Esophagus mucosa (tissue), 1 donor: ENCODE measurements around the gene AP3M1. TPM values are rescaled to one million over a fixed set of nuclear protein-coding genes. Genes with fewer than 3 reads are reported as not detected.

Experiments used
- ATAC-seq: fragments of 200-7000 bp; cut with Tn5 transposase; one replicate; pipeline ENCODE4 v1.9.1; 2020
- total RNA-seq: library from RNA; stranded (reverse); gene quantifications from one replicate; pipeline ENCODE4 v1.2.4, GENCODE V29; 2023
- donor health status: DM: yes; HTN: yes; CAD: no.

Gene AP3M1
- total RNA-seq, 1 donor from 2014 or later, result 22.6 TPM

GRCh38 chr10:74113546-74113945 lies 37.1 kb downstream of the AP3M1 start:
- peak; percentile 67 for ATAC-seq

- ATAC-seq, result no peak
Observed at GRCh38 chr10:74111799-74112198, 38.8 kb downstream of the AP3M1 start.

DNA sequence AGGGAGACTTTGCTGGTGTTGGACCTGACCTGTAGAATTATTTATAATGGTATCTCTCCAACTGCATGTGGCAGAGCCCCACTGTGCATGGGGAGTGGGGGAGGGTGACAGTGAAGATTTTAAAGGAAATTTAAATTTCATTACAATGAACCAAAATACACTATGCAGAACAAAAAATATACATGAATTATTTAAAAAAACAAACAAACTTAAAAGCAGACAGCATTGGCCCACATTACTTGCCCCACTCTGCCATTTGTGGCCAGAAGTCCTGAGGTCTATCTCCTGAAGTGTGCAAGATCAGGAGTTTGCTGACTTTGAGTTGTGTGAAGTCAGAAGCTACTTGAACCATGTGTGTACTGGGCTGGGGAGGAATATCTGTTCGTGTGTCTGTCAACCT lies 40.5 kb downstream of the AP3M1 start:
- ATAC-seq, result no peak

DNA sequence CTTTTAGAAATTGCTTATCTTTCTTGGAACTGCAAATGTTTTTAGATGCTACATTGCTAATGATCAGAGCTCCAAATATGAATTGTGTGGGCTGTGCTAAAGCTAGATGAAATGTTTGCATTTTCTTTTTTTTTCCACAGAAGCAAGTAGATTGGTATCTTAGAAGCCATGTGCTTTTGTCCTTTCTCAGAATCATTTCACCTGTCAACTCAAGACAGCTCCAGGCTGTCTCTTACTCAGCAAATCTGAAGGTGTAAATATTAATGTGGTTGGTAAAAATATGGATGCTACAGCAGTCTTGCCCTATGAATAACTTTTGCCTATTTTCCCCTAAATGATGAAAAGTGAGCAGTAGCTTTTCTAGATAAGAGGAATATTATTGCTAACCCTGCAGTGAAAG lies 41.2 kb downstream of the AP3M1 start:
- ATAC-seq, result no peak

DNA sequence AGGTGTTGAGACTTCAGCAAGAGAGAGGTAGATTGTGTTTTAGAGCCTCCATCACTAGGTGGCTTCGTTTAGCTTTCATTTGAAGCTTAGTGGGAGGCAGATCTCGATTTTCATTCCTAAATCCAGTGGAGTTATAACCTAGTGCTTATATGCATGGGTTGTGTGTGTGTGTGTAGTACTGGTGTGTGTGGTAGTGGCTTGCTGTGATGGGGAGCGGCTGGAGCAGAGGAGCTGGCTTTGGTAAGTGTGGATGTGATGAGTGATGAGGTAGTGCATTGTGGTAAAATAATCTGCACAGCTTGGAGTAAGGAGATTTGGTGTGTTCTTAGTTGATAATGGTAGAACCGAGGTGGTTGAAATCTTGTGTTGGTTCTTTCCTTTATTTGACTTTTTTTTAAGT lies 43.2 kb downstream of the AP3M1 start:
- ATAC-seq, result no peak

- ATAC-seq, result no peak
Observed at GRCh38 chr10:74104996-74105395, 45.6 kb downstream of the AP3M1 start.

- no peak for ATAC-seq
Observed at GRCh38 chr10:74104480-74104879, 46.1 kb downstream of the AP3M1 start.

DNA sequence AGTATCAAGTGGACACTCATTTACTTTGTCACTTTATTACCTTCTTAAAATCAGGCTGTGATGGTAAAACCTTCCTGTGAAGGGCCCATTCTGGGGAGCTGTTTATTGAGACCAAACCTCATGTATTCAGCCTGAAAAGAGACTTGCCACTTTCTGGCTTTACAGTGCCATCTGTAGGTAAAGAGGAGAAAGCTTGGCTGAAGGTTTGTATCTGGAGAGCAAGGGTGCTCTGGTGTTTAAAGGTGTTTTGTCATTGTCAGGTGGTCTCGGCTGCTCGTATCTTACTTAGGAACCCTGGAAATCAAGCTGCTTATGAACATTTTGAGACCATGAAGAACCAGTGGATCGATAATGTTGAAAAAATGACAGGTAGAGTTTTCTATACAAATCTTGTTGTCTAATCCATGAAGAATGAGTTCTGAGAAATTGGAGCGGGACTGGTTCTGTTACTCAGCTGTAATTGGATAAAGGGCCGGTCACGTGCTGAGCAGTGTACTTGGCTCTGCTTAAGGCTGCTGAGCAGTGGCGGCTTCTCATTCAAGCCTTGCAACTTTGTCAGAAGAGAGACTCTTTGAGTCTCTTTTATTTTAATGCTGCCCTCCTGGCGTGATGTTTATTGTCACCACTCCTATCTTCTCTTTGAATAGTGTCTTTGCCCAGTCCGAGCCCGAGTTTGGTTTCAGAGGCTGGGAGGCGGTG lies 46.9 kb downstream of the AP3M1 start:
- ATAC-seq, result no peak

DNA sequence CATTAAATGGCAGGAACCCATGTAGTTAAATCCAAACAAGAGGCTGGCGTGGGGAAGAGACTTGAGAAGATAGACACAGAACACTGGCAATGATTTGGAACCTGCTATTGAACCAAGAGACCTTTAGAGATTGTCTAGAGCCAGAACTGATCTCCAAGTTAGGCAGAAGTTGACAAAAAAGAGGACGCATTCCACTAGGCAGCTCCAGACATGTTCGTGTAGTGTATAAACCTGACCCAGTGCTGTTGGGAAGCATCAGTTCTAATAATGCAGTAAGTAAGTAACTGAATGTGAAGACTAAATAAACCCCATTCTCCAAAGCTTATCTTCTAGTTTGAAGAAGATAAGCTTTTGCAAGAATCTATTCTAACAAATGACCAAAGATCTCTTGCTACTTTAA lies 50.8 kb downstream of the AP3M1 start:
- ATAC-seq, result peak; percentile 49

DNA sequence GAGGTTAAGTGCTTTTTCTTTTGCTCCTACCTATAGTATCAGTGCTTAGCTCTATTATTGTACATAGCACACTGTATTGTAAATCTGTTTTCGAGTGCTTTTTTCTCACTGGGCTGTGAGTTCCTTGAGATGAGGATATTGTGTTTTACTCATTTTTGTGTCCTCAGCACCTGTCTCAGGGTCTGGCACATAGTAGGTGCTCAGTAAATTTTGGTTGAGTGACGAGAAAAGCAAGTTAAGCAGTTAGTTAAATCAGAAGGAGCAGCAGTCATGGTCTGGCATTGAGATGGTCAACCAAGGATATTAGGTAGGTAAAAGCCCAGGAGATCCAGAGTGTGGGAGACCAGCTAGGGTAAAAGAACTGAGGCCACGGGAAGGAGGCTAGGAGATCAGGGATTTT lies 51.2 kb downstream of the AP3M1 start:
- no peak for ATAC-seq

DNA sequence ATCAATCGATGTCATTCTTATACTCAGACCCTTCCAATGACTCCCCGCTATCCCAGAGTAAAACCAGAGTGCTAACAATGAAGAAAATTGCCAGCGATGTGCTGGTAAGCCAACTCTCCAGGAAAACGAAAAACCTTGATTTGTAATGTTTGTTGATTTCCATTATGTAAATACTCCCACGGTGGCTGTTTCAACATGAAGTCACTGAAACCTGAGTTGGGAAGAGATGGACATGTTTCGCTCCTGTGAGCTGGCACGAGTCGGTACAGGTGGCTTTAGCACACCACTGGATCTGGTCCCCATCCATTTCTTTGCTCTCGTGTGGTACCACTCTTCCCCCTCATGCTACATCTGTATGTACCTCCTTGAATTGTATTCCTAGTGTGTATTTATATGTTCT lies 52.9 kb downstream of the AP3M1 start:
- no peak for ATAC-seq

GRCh38 chr10:74096777-74097176 lies 53.9 kb downstream of the AP3M1 start:
- ATAC-seq, result no peak

DNA sequence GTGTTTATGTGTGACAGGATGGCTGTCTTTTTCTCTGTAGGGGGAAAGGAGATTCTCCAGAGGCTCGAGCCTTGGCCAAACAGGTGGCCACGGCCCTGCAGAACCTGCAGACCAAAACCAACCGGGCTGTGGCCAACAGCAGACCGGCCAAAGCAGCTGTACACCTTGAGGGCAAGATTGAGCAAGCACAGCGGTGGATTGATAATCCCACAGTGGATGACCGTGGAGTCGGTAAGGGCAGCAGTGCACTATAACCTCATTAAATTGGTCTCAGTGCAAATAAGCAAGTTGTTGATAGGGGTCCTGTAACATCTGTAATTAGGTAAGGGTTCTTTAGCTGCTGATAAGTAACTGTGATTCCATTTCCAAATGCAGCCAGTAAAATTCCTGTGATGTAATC lies 56.4 kb downstream of the AP3M1 start:
- ATAC-seq, result no peak

DNA sequence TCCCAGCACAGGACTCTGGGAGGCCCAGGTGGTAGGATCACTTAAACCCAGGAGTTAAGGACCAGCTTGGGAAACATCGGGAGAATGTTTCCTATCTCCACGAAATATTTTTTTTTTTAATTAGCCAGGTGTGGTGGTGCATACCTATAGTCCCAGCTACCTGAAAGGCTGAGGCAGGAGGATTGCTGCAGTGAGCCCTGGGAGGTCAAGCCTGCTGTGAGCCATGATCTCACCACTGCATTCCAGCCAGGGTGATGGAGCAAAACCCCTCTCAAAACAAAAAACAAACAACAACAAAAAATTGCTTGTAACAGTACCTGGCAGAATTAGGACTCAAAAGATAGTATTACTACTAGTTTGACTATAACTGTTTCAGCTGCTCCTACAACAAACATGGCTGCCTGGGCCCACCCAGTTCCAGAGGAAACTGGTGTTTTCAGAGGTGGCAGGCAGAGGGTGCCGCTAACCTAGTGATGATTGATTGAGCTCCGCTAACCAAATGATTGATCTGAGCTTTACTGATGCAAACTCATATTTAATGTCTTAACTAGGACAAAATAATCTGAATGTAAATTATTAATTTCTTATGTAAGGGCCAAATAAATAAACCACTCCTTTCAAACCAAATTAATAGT lies 57.0 kb downstream of the AP3M1 start:
- ATAC-seq, result no peak

DNA sequence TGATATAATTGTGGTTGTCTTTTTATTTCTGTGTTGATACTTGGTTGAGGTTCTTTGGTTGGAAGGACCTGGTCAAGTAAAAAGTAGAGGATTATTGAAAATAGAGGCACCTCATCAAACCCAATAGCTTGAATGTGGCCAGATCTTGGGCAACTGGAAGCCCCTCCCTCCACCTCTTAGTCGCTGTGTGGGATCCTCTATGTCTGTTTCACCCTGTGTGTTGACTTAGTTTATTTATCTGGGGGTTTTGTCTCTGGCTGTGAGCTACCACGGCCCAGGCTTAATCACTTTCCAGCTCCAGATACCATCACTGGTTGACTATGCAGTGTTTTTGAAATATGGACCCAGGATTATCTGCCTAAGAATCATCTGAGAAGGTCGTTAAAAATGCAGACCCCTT lies 58.3 kb downstream of the AP3M1 start:
- ATAC-seq, result no peak

GRCh38 chr10:74088722-74089121 lies 61.9 kb downstream of the AP3M1 start:
- ATAC-seq, result no peak

- ATAC-seq, result no peak
Observed at GRCh38 chr10:74086317-74086716, 64.3 kb downstream of the AP3M1 start.

GRCh38 chr10:74084955-74085354 lies 65.7 kb downstream of the AP3M1 start:
- ATAC-seq, result no peak

- no peak for ATAC-seq
Observed at GRCh38 chr10:74083304-74083703, 67.3 kb downstream of the AP3M1 start.

DNA sequence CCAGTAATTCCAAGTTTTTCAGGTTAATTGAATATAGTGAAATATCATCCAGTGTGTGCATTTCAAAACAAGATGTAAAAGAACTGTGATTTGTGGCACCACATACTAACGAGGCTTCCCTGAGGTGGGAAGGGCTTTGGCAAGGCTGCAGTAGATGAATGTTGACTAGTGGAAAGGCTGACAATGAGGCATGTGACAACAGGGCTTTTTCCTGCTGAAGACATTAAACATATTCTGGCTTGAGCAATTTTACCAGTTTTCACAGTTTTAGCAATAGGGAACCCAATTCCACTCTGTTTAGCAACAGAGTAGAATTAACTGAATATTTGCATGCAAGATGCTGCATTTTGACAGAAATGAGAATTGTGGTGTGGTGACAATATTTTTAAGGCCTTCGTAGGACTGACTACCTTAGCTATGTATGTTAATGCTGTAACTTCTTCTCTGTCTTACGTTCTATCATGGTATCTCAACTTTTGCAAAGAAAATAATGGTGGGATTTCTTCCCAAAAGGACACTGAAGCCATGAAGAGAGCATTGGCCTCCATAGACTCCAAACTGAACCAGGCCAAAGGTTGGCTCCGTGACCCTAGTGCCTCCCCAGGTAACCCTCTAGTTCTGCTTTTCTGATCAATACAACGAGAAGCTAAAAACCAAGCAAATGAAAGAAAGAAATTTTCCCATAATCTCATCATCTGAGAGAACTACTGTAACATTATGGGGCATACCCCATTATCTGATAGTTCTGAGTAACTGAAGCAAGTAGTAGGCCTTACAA lies 68.5 kb downstream of the AP3M1 start:
- no peak for ATAC-seq

DNA sequence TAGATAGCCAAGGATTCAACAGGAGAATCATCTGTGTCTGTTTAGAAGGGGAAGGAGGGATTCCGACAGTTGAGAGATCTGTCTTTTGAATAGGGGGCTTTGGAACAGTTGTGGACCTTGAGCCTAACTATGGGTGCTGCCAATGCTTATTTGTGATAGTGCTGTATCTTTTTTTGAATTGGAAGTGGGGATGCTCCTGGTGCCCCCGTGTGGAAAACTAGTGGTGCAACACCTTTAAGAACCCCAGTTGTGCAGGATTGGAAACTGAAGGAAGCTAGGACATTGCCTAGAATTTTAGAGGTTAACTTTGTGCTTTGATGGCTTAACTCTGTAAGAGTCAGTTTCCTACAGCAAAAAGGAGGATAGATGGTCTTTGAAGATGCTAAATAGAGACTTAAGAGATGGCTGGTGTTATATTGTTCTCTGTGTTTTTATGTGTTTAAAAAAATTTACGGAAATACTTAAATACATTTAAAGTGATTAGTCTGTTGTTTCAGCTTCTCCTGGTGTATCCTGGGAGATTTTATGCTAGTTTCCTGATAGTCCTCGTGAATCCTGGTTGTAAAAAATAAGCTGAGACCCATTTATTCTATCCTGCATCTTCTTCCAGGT lies 69.3 kb downstream of the AP3M1 start:
- ATAC-seq, result peak; percentile 59

DNA sequence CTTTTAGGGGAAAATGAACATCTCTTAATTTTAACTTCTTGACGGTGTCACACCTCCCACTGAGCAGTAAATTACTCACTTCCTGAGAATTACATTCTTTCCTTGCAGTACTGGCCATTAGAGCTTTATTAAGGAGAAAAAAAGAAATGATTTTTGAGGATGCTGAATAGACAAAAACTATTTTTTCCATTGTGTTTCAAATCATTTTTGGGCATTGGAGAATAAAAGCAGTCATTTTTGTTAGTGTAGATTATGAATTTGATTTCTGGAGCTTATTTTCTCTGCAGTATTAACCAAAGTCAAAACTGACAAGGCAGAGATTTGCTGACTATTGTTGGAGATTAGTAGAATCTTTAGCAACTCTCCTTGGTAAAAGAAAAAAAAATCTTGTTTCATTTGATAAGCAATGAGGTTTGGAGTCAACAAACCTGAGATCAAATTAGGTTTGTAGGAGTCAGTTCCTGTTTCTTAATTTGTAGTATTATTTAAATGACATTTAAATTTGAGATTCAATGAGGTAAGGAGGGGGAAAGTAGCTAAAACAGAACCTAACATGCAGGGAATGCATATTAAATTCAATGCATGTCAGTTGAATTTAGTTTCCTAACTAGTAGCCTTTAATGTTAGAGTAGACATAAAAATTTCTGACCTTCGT lies 70.6 kb downstream of the AP3M1 start:
- ATAC-seq, result no peak
